HG03442 (cell line): ENCODE measurements around the gene CDH4.

Experiments used
- ATAC-seq: cut with Tn5 transposase; IDR thresholded peaks from one replicate; pipeline ENCODE4 v1.9.1; 2021; ENCODE audit warnings: mild to moderate bottlenecking, moderate library complexity; ENCODE audit not compliant: unreplicated experiment

CDH4 gene

GRCh38 chr20:61755971-61756845 is 504.1 kb downstream of the CDH4 start:
- no peak for ATAC-seq

GRCh38 chr20:61756966-61757677 is 505.1 kb downstream of the CDH4 start:
- ATAC-seq = no peak

GRCh38 chr20:61757678-61758563 is 505.9 kb downstream of the CDH4 start:
- no peak for ATAC-seq

- ATAC-seq = no peak
These were observed 506.6 kb downstream of the CDH4 start for GRCh38 chr20:61758564-61759200.

GRCh38 chr20:61759286-61760065 is 507.4 kb downstream of the CDH4 start:
- ATAC-seq = no peak

GRCh38 chr20:61760321-61760720 is 508.3 kb downstream of the CDH4 start:
- no peak for ATAC-seq

- no peak for ATAC-seq
These were observed 508.7 kb downstream of the CDH4 start for GRCh38 chr20:61760731-61761130.

GRCh38 chr20:61761453-61762166 is 509.5 kb downstream of the CDH4 start:
- ATAC-seq = no peak

- ATAC-seq = no peak
These were observed 510.2 kb downstream of the CDH4 start for GRCh38 chr20:61762167-61762710.

- ATAC-seq = no peak
These were observed 511.1 kb downstream of the CDH4 start for GRCh38 chr20:61762886-61763739.

- ATAC-seq = no peak
These were observed 511.8 kb downstream of the CDH4 start for GRCh38 chr20:61763740-61764400.

- no peak for ATAC-seq
These were observed 512.5 kb downstream of the CDH4 start for GRCh38 chr20:61764471-61765025.

GRCh38 chr20:61765081-61765870 is 513.2 kb downstream of the CDH4 start:
- ATAC-seq = no peak

GRCh38 chr20:61765871-61766654 is 514.0 kb downstream of the CDH4 start:
- no peak for ATAC-seq

- no peak for ATAC-seq
These were observed 515.0 kb downstream of the CDH4 start for GRCh38 chr20:61766921-61767610.
